ENCODE data around the gene CREB3L4. TPM values are rescaled to one million over a fixed set of nuclear protein-coding genes. Genes with fewer than 3 reads are reported as not detected.

CREB3L4 gene
- total RNA-seq, 2 experiments from 2014 or later: 2.9 to 3.9 TPM

DNA sequence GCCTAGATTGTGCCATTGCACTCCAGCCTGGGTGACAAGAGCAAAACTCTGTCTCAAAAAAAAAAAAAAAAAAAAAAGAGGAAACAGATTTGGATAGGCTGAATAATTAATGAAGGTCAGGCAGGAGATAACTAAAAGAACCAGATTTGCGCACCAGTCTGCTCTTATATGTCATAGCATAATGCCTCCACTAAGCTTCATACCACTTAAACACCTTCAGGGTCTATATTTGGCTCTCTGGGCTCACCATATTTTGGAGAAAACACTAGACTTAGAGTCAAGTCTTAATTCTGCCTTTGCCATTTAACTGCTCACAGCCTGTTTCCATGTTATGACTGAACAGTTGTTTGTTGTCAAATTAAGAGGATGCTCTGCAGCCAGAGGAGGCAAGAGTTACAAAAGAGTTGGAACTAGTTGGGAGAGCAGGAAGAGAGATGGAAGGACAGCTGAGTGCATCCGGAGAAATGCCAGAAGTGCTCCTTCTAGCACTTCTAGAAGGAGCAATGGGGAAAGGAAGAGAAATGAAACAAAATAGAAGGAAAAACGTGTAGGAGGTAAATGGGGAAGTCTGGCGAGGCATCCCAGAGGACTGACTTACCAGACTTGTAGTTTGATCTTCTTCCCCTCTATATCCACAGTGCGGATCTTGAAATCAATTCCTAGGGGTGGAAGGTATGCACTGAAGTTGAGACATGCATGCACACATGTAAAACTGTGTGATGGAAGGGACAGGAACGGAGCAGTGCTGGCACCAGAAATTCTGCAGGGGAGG, 16.6 kb downstream of the CREB3L4 start:
- DNase-seq (no peak), ATAC-seq (ENCODE audit: poor library complexity) (no peak)
- Histone ChIP-seq H3K27ac (ENCODE audit: low read depth in 1 of 2, low read length in 2 of 2) (no peak overlapping the region), H3K9me3 (ENCODE audit: control insufficient read depth in 1 of 2, insufficient read depth in 1 of 2, low read length in 2 of 2) (no peaks in the 10 kb centered on the region), H3K4me3 (ENCODE audit: low read length) (no peak overlapping the region), H3K36me3 (ENCODE audit: insufficient read depth, low read length) (no peaks in the 10 kb centered on the region), H3K27me3 (ENCODE audit: control insufficient read depth in 1 of 2, insufficient read depth in 2 of 2, low read length in 2 of 2) (peaks cover 0 to 5% of the 10 kb centered on the region in 2 experiments), H3K4me1 (ENCODE audit: insufficient read depth, low read length) (peaks cover 5% of the 10 kb centered on the region)
- Mint-ChIP-seq H3K4me1 (ENCODE audit: low read depth) (peaks cover 12% of the 10 kb centered on the region), H3K9me3 (no peaks in the 10 kb centered on the region), H3K27me3 (peaks cover 17% of the 10 kb centered on the region), H3K27ac (no peak overlapping the region), H3K36me3 (ENCODE audit: low read depth) (no peaks in the 10 kb centered on the region), H3K4me3 (no peak overlapping the region)
- POLR2A ChIA-PET: interaction anchor here (0.6 to 1.5 kb wide), 2 partner anchors 16 to 180 kb away, joined by 3 read pairs; partner anchors contain the start of gene CREB3L4
- intact Hi-C loops (cut with DNase I, micrococcal nuclease): loop anchor here in 1 of 2 experiments (2.0 kb wide), 1 partner anchor 306 kb away; the partner anchor contains the start of gene NPR1
- TF ChIP-seq, protein P1, sequence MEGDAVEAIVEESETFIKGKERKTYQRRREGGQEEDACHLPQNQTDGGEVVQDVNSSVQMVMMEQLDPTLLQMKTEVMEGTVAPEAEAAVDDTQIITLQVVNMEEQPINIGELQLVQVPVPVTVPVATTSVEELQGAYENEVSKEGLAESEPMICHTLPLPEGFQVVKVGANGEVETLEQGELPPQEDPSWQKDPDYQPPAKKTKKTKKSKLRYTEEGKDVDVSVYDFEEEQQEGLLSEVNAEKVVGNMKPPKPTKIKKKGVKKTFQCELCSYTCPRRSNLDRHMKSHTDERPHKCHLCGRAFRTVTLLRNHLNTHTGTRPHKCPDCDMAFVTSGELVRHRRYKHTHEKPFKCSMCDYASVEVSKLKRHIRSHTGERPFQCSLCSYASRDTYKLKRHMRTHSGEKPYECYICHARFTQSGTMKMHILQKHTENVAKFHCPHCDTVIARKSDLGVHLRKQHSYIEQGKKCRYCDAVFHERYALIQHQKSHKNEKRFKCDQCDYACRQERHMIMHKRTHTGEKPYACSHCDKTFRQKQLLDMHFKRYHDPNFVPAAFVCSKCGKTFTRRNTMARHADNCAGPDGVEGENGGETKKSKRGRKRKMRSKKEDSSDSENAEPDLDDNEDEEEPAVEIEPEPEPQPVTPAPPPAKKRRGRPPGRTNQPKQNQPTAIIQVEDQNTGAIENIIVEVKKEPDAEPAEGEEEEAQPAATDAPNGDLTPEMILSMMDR (IDR thresholded peaks at IDR 0.05): no peak
- CTCF ChIA-PET: interaction anchor here (2.7 to 3.2 kb wide), 2 partner anchors 38 to 187 kb away, joined by 8 to 28 read pairs; partner anchors contain the start of gene DENND4B

DNA sequence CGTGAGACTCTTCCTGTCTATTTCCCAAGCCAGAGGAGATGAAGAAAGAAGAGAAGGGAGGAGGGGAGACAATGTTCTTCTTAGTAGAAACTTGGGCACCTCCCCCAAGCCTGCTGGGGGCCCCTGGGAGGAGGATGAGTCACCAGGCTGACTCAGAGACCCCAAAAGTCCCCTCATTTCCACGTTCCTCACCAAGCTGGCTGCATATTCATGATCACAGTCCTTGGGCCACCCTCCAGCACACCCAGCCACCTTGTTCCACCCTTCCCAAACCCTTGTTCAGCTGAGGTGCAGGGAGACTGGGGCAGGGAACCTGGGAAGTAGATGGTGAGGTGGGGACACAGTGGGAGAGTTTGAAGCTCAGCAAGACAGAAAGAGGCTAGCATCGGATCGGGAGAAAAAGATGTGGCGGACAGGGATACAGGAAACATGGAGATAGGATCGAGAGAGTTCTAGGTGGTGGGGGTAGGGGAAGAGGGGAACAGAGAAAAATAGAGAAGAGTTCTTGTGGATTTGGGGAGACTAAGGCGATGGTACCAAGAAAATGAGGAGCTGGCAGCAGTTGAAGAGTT, 17.7 kb downstream of the CREB3L4 start:
- no peak overlapping the region for H3K27ac ChIP-seq (ENCODE audit: low read depth in 1 of 2, low read length in 2 of 2)
- intact Hi-C loops (cut with DNase I, micrococcal nuclease): loop anchor here in 1 of 2 experiments (2.0 to 5.0 kb wide), 3 partner anchors 258 to 413 kb away; partner anchors contain the start of genes INTS3 and NPR1
- no peak for ATAC-seq (ENCODE audit: poor library complexity)

More for the DNA sequence above, 17.7 kb downstream of the CREB3L4 start:
- H3K4me1 ChIP-seq (ENCODE audit: insufficient read depth, low read length): peaks cover 11% of the 10 kb centered on the region
- H3K4me3 ChIP-seq (ENCODE audit: low read length): no peak overlapping the region
- DNase-seq: peak in 3 of 14 experiments; percentile 38 to 68 (median 61)
- peaks cover 17% of the 10 kb centered on the region for H3K27me3 Mint-ChIP-seq
- H3K9me3 ChIP-seq (ENCODE audit: control insufficient read depth in 1 of 2, insufficient read depth in 1 of 2, low read length in 2 of 2): no peaks in the 10 kb centered on the region
- TF ChIP-seq, protein P1 (IDR thresholded peaks at IDR 0.05): no peak
- peaks cover under 1% of the 10 kb centered on the region for H3K36me3 Mint-ChIP-seq (ENCODE audit: low read depth)
- ChIA-PET POLR2A (interaction anchor here (0.6 to 3.0 kb wide), 6 partner anchors 9 to 352 kb away, joined by 3 to 29 read pairs (median 4); partner anchors contain the start of genes CHTOP, CREB3L4 and JTB), CTCF (interaction anchor here (1.2 to 3.2 kb wide), 5 partner anchors 28 to 188 kb away, joined by 3 to 28 read pairs (median 8); partner anchors contain the start of genes CRTC2 and DENND4B)
- H3K9me3 Mint-ChIP-seq: no peaks in the 10 kb centered on the region
- H3K4me3 Mint-ChIP-seq: peak overlapping the region; percentile 47
- H3K27ac Mint-ChIP-seq: no peak overlapping the region
- peaks cover 0 to 5% of the 10 kb centered on the region in 2 experiments for H3K27me3 ChIP-seq (ENCODE audit: control insufficient read depth in 1 of 2, insufficient read depth in 2 of 2, low read length in 2 of 2)
- H3K4me1 Mint-ChIP-seq (ENCODE audit: low read depth): peaks cover 16% of the 10 kb centered on the region
- no peaks in the 10 kb centered on the region for H3K36me3 ChIP-seq (ENCODE audit: insufficient read depth, low read length)

Data from CD4-positive, alpha-beta T cell (primary cell).